ENCODE measurements around the gene GNB1.

GNB1 gene

GRCh38 chr1:1768249-1768992 is 122.5 kb downstream of the GNB1 start:
- in situ Hi-C loops (cut with MboI; ENCODE audit: low sequenced_read_pairs), result no loop called here

GRCh38 chr1:1764876-1765470 is 125.9 kb downstream of the GNB1 start:
- in situ Hi-C loops (cut with MboI; ENCODE audit: low sequenced_read_pairs), result no loop called here

GRCh38 chr1:1763657-1764621 is 126.9 kb downstream of the GNB1 start:
- in situ Hi-C loops (cut with MboI; ENCODE audit: low sequenced_read_pairs), result no loop called here

GRCh38 chr1:1761504-1762376 is 129.1 kb downstream of the GNB1 start:
- in situ Hi-C loops (cut with MboI; ENCODE audit: low sequenced_read_pairs), result no loop called here

GRCh38 chr1:1760715-1761114 is 130.2 kb downstream of the GNB1 start:
- in situ Hi-C loops (cut with MboI; ENCODE audit: low sequenced_read_pairs), result no loop called here

- in situ Hi-C loops (cut with MboI; ENCODE audit: low sequenced_read_pairs), result no loop called here
Measured at GRCh38 chr1:1760345-1760650, 130.6 kb downstream of the GNB1 start.

GRCh38 chr1:1759456-1760344 is 131.2 kb downstream of the GNB1 start:
- in situ Hi-C loops (cut with MboI; ENCODE audit: low sequenced_read_pairs), result no loop called here

- in situ Hi-C loops (cut with MboI; ENCODE audit: low sequenced_read_pairs), result no loop called here
Measured at GRCh38 chr1:1758692-1759455, 132.0 kb downstream of the GNB1 start.

GRCh38 chr1:1758059-1758621 is 132.7 kb downstream of the GNB1 start:
- in situ Hi-C loops (cut with MboI; ENCODE audit: low sequenced_read_pairs), result no loop called here

- in situ Hi-C loops (cut with MboI; ENCODE audit: low sequenced_read_pairs), result no loop called here
Measured at GRCh38 chr1:1757422-1758058, 133.3 kb downstream of the GNB1 start.

- in situ Hi-C loops (cut with MboI; ENCODE audit: low sequenced_read_pairs), result no loop called here
Measured at GRCh38 chr1:1756661-1757421, 134.0 kb downstream of the GNB1 start.

GRCh38 chr1:1755852-1756251 is 135.0 kb downstream of the GNB1 start:
- in situ Hi-C loops (cut with MboI; ENCODE audit: low sequenced_read_pairs), result no loop called here

GRCh38 chr1:1755426-1755825 is 135.5 kb downstream of the GNB1 start:
- in situ Hi-C loops (cut with MboI; ENCODE audit: low sequenced_read_pairs), result no loop called here

- in situ Hi-C loops (cut with MboI; ENCODE audit: low sequenced_read_pairs), result no loop called here
Measured at GRCh38 chr1:1754051-1754815, 136.7 kb downstream of the GNB1 start.

- in situ Hi-C loops (cut with MboI; ENCODE audit: low sequenced_read_pairs), result no loop called here
Measured at GRCh38 chr1:1753607-1754005, 137.3 kb downstream of the GNB1 start.

- in situ Hi-C loops (cut with MboI; ENCODE audit: low sequenced_read_pairs), result no loop called here
Measured at GRCh38 chr1:1752636-1753606, 138.0 kb downstream of the GNB1 start.
